ENCODE results near the gene SORBS1.

The SORBS1 gene

GRCh38 chr10:95499482-95499989 is 61.6 kb downstream of the SORBS1 start:
- Histone ChIP-seq H3K9me3 (ENCODE audit: control insufficient read depth, low read length) (no peaks in the 10 kb centered on the region), H3K4me3 (ENCODE audit: insufficient read depth, low read depth, low read length) (no peak overlapping the region), H3K27ac (ENCODE audit: insufficient read depth, low read depth, low read length, poor library complexity, severe bottlenecking) (no peak overlapping the region), H3K27me3 (ENCODE audit: control insufficient read depth, insufficient read depth, low read length, poor library complexity, severe bottlenecking) (no peaks in the 10 kb centered on the region), H3K4me1 (ENCODE audit: control insufficient read depth, insufficient read depth, low read length) (no peaks in the 10 kb centered on the region), H3K36me3 (ENCODE audit: control insufficient read depth, insufficient read depth, low read length) (no peaks in the 10 kb centered on the region)
- WGBS, 2 experiments = 95 to 96% methylated on average over 6 of the region's 6 CpGs

- Histone ChIP-seq H3K27ac (ENCODE audit: insufficient read depth, low read depth, low read length, poor library complexity, severe bottlenecking) (no peak overlapping the region), H3K27me3 (ENCODE audit: control insufficient read depth, insufficient read depth, low read length, poor library complexity, severe bottlenecking) (no peaks in the 10 kb centered on the region), H3K4me3 (ENCODE audit: insufficient read depth, low read depth, low read length) (no peak overlapping the region), H3K9me3 (ENCODE audit: control insufficient read depth, low read length) (no peaks in the 10 kb centered on the region), H3K4me1 (ENCODE audit: control insufficient read depth, insufficient read depth, low read length) (no peaks in the 10 kb centered on the region), H3K36me3 (ENCODE audit: control insufficient read depth, insufficient read depth, low read length) (no peaks in the 10 kb centered on the region)
- WGBS, 2 experiments = 65 to 67% methylated on average over 4 of the region's 4 CpGs
Measured at GRCh38 chr10:95496951-95497350, 64.2 kb downstream of the SORBS1 start.

GRCh38 chr10:95496246-95496911 is 64.8 kb downstream of the SORBS1 start:
- no peak overlapping the region for H3K27ac ChIP-seq (ENCODE audit: insufficient read depth, low read depth, low read length, poor library complexity, severe bottlenecking)
- 91 to 93% methylated on average over 2 of the region's 2 CpGs for WGBS, 2 experiments
- no peak overlapping the region for H3K4me3 ChIP-seq (ENCODE audit: insufficient read depth, low read depth, low read length)
- H3K36me3 ChIP-seq (ENCODE audit: control insufficient read depth, insufficient read depth, low read length) = no peaks in the 10 kb centered on the region
- H3K9me3 ChIP-seq (ENCODE audit: control insufficient read depth, low read length) = no peaks in the 10 kb centered on the region
- H3K4me1 ChIP-seq (ENCODE audit: control insufficient read depth, insufficient read depth, low read length) = no peaks in the 10 kb centered on the region
- no peaks in the 10 kb centered on the region for H3K27me3 ChIP-seq (ENCODE audit: control insufficient read depth, insufficient read depth, low read length, poor library complexity, severe bottlenecking)

GRCh38 chr10:95493862-95494261 is 67.3 kb downstream of the SORBS1 start:
- H3K4me3 ChIP-seq (ENCODE audit: insufficient read depth, low read depth, low read length) = no peak overlapping the region
- 98% methylated on average over 2 of the region's 2 CpGs for WGBS, 2 experiments
- H3K27me3 ChIP-seq (ENCODE audit: control insufficient read depth, insufficient read depth, low read length, poor library complexity, severe bottlenecking) = no peaks in the 10 kb centered on the region
- no peaks in the 10 kb centered on the region for H3K9me3 ChIP-seq (ENCODE audit: control insufficient read depth, low read length)
- H3K4me1 ChIP-seq (ENCODE audit: control insufficient read depth, insufficient read depth, low read length) = no peaks in the 10 kb centered on the region
- no peak overlapping the region for H3K27ac ChIP-seq (ENCODE audit: insufficient read depth, low read depth, low read length, poor library complexity, severe bottlenecking)
- H3K36me3 ChIP-seq (ENCODE audit: control insufficient read depth, insufficient read depth, low read length) = no peaks in the 10 kb centered on the region

- Histone ChIP-seq H3K36me3 (ENCODE audit: control insufficient read depth, insufficient read depth, low read length) (no peaks in the 10 kb centered on the region), H3K27ac (ENCODE audit: insufficient read depth, low read depth, low read length, poor library complexity, severe bottlenecking) (no peak overlapping the region), H3K4me1 (ENCODE audit: control insufficient read depth, insufficient read depth, low read length) (no peaks in the 10 kb centered on the region), H3K9me3 (ENCODE audit: control insufficient read depth, low read length) (no peaks in the 10 kb centered on the region), H3K4me3 (ENCODE audit: insufficient read depth, low read depth, low read length) (no peak overlapping the region), H3K27me3 (ENCODE audit: control insufficient read depth, insufficient read depth, low read length, poor library complexity, severe bottlenecking) (no peaks in the 10 kb centered on the region)
Measured at GRCh38 chr10:95487994-95488393, 73.2 kb downstream of the SORBS1 start.

- Histone ChIP-seq H3K9me3 (ENCODE audit: control insufficient read depth, low read length) (no peaks in the 10 kb centered on the region), H3K4me1 (ENCODE audit: control insufficient read depth, insufficient read depth, low read length) (no peaks in the 10 kb centered on the region), H3K27ac (ENCODE audit: insufficient read depth, low read depth, low read length, poor library complexity, severe bottlenecking) (no peak overlapping the region), H3K4me3 (ENCODE audit: insufficient read depth, low read depth, low read length) (no peak overlapping the region), H3K36me3 (ENCODE audit: control insufficient read depth, insufficient read depth, low read length) (no peaks in the 10 kb centered on the region), H3K27me3 (ENCODE audit: control insufficient read depth, insufficient read depth, low read length, poor library complexity, severe bottlenecking) (no peaks in the 10 kb centered on the region)
- 87 to 99% methylated on average over 4 of the region's 4 CpGs for WGBS, 2 experiments
Measured at GRCh38 chr10:95485056-95485844, 75.9 kb downstream of the SORBS1 start.

GRCh38 chr10:95482501-95483233 is 78.5 kb downstream of the SORBS1 start:
- Histone ChIP-seq H3K9me3 (ENCODE audit: control insufficient read depth, low read length) (no peaks in the 10 kb centered on the region), H3K4me3 (ENCODE audit: insufficient read depth, low read depth, low read length) (no peak overlapping the region), H3K4me1 (ENCODE audit: control insufficient read depth, insufficient read depth, low read length) (no peaks in the 10 kb centered on the region), H3K27ac (ENCODE audit: insufficient read depth, low read depth, low read length, poor library complexity, severe bottlenecking) (no peak overlapping the region), H3K36me3 (ENCODE audit: control insufficient read depth, insufficient read depth, low read length) (no peaks in the 10 kb centered on the region), H3K27me3 (ENCODE audit: control insufficient read depth, insufficient read depth, low read length, poor library complexity, severe bottlenecking) (no peaks in the 10 kb centered on the region)
- WGBS, 2 experiments = 96 to 97% methylated on average over 7 of the region's 7 CpGs

- Histone ChIP-seq H3K27ac (ENCODE audit: insufficient read depth, low read depth, low read length, poor library complexity, severe bottlenecking) (no peak overlapping the region), H3K4me1 (ENCODE audit: control insufficient read depth, insufficient read depth, low read length) (no peaks in the 10 kb centered on the region)
- 54 to 59% methylated on average over 4 of the region's 4 CpGs for WGBS, 2 experiments
Measured at GRCh38 chr10:95480901-95481491, 80.2 kb downstream of the SORBS1 start.

GRCh38 chr10:95480102-95480900 is 80.9 kb downstream of the SORBS1 start:
- 87 to 93% methylated on average over 11 of the region's 11 CpGs for WGBS, 2 experiments
- no peaks in the 10 kb centered on the region for H3K9me3 ChIP-seq (ENCODE audit: control insufficient read depth, low read length)
- H3K27ac ChIP-seq (ENCODE audit: insufficient read depth, low read depth, low read length, poor library complexity, severe bottlenecking) = no peak overlapping the region

More at GRCh38 chr10:95480901-95481491, 80.2 kb downstream of the SORBS1 start:
- no peaks in the 10 kb centered on the region for H3K27me3 ChIP-seq (ENCODE audit: control insufficient read depth, insufficient read depth, low read length, poor library complexity, severe bottlenecking)
- H3K4me3 ChIP-seq (ENCODE audit: insufficient read depth, low read depth, low read length) = no peak overlapping the region
- H3K36me3 ChIP-seq (ENCODE audit: control insufficient read depth, insufficient read depth, low read length) = no peaks in the 10 kb centered on the region
- no peaks in the 10 kb centered on the region for H3K9me3 ChIP-seq (ENCODE audit: control insufficient read depth, low read length)

More at GRCh38 chr10:95480102-95480900, 80.9 kb downstream of the SORBS1 start:
- H3K4me3 ChIP-seq (ENCODE audit: insufficient read depth, low read depth, low read length) = no peak overlapping the region
- H3K27me3 ChIP-seq (ENCODE audit: control insufficient read depth, insufficient read depth, low read length, poor library complexity, severe bottlenecking) = no peaks in the 10 kb centered on the region
- H3K36me3 ChIP-seq (ENCODE audit: control insufficient read depth, insufficient read depth, low read length) = no peaks in the 10 kb centered on the region
- no peaks in the 10 kb centered on the region for H3K4me1 ChIP-seq (ENCODE audit: control insufficient read depth, insufficient read depth, low read length)
